CD4-positive, alpha-beta T cell treated with Interleukin-4 for 4 hours (primary cell): ENCODE data around the gene DGCR2.
"Not testable (repeated sequence)": the region's sequence is repeated elsewhere in the genome, so short reads cannot be mapped to it uniquely, and the experiment has no call there.

Experiments used
- DNase-seq: peaks from one replicate; pipeline ENCODE4 v3.0.0-alpha.2; 2020

Gene DGCR2

GRCh38 chr22:19056951-19057401, 65.2 kb downstream of the DGCR2 start:
- no peak for DNase-seq

- no peak for DNase-seq
Measured at GRCh38 chr22:19055801-19056200, 66.4 kb downstream of the DGCR2 start.

- no peak for DNase-seq
Measured at GRCh38 chr22:19052941-19053541, 69.2 kb downstream of the DGCR2 start.

GRCh38 chr22:19051381-19052072, 70.7 kb downstream of the DGCR2 start:
- no peak for DNase-seq

- DNase-seq: not testable (repeated sequence)
Measured at GRCh38 chr22:19050847-19051246, 71.4 kb downstream of the DGCR2 start.

- no peak for DNase-seq
Measured at GRCh38 chr22:19050117-19050516, 72.1 kb downstream of the DGCR2 start.

GRCh38 chr22:19048531-19048930, 73.7 kb downstream of the DGCR2 start:
- DNase-seq: no peak

GRCh38 chr22:19047993-19048392, 74.2 kb downstream of the DGCR2 start:
- no peak for DNase-seq

- DNase-seq: no peak
Measured at GRCh38 chr22:19046719-19047609, 75.2 kb downstream of the DGCR2 start.

- DNase-seq: no peak
Measured at GRCh38 chr22:19046287-19046686, 75.9 kb downstream of the DGCR2 start.

GRCh38 chr22:19045094-19045493, 77.1 kb downstream of the DGCR2 start:
- DNase-seq: no peak

GRCh38 chr22:19044381-19044780, 77.8 kb downstream of the DGCR2 start:
- DNase-seq: no peak

- DNase-seq: no peak
Measured at GRCh38 chr22:19043121-19044085, 78.8 kb downstream of the DGCR2 start.

- DNase-seq: no peak
Measured at GRCh38 chr22:19042285-19043120, 79.7 kb downstream of the DGCR2 start.

- no peak for DNase-seq
Measured at GRCh38 chr22:19041704-19042074, 80.5 kb downstream of the DGCR2 start.

- DNase-seq: no peak
Measured at GRCh38 chr22:19040888-19041703, 81.1 kb downstream of the DGCR2 start.

- no peak for DNase-seq
Measured at GRCh38 chr22:19040391-19040861, 81.8 kb downstream of the DGCR2 start.

GRCh38 chr22:19039796-19040280, 82.4 kb downstream of the DGCR2 start:
- DNase-seq: no peak

GRCh38 chr22:19039448-19039780, 82.8 kb downstream of the DGCR2 start:
- no peak for DNase-seq

- DNase-seq: no peak
Measured at GRCh38 chr22:19038728-19039447, 83.3 kb downstream of the DGCR2 start.
